Osteocyte (in vitro differentiated cells): Measurements from ENCODE around the gene MATCAP1. TPM values are rescaled to one million over a fixed set of nuclear protein-coding genes. Genes with fewer than 3 reads are reported as not detected.

Experiments
- DNase-seq: peaks from one replicate; pipeline ENCODE4 v3.0.0; 2021; ENCODE audit warnings: mixed read lengths; ENCODE audit not compliant: unreplicated experiment; ENCODE audit errors: extremely low spot score
- H3K27ac Mint-ChIP-seq: one replicate; pipeline ENCODE4 v1.8.0; 2021; ENCODE audit warnings: mild to moderate bottlenecking, mixed read lengths; ENCODE audit not compliant: unreplicated experiment
- H3K27me3 Mint-ChIP-seq: one replicate; pipeline ENCODE4 v1.8.0; 2021; ENCODE audit warnings: mixed read lengths; ENCODE audit not compliant: unreplicated experiment
- H3K36me3 Mint-ChIP-seq: one replicate; pipeline ENCODE4 v1.8.0; 2021; ENCODE audit warnings: mixed read lengths; ENCODE audit not compliant: unreplicated experiment
- H3K4me1 Mint-ChIP-seq: one replicate; pipeline ENCODE4 v1.8.0; 2021; ENCODE audit warnings: mixed read lengths; ENCODE audit not compliant: unreplicated experiment
- H3K4me3 Mint-ChIP-seq: one replicate; pipeline ENCODE4 v1.8.0; 2021; ENCODE audit warnings: mild to moderate bottlenecking, moderate library complexity, mixed read lengths; ENCODE audit not compliant: unreplicated experiment
- H3K9me3 Mint-ChIP-seq: one replicate; pipeline ENCODE4 v1.8.0; 2021; ENCODE audit warnings: mixed read lengths; ENCODE audit not compliant: unreplicated experiment
- total RNA-seq: library from RNA; stranded (reverse); gene quantifications from 2 replicates; pipeline ENCODE4 v1.2.1, GENCODE V29; 2021
- TF ChIP-seq, protein P1 (sequence below): fragments of 200-600 bp; sonication (generic); IDR thresholded peaks from 2 replicates; pipeline ENCODE4 v1.5.0; 2021; ENCODE audit warnings: antibody characterized with exemption, mild to moderate bottlenecking, moderate library complexity

MATCAP1 gene
- total RNA-seq, 1 donor from 2014 or later = 35.7 TPM

GRCh38 chr16:67228034-67228785, 44.4 kb upstream of the MATCAP1 start:
- H3K27ac Mint-ChIP-seq = peak overlapping the region; percentile 99
- peaks cover 31% of the 10 kb centered on the region for H3K4me1 Mint-ChIP-seq
- H3K36me3 Mint-ChIP-seq = peaks cover 18% of the 10 kb centered on the region
- TF ChIP-seq, protein P1, sequence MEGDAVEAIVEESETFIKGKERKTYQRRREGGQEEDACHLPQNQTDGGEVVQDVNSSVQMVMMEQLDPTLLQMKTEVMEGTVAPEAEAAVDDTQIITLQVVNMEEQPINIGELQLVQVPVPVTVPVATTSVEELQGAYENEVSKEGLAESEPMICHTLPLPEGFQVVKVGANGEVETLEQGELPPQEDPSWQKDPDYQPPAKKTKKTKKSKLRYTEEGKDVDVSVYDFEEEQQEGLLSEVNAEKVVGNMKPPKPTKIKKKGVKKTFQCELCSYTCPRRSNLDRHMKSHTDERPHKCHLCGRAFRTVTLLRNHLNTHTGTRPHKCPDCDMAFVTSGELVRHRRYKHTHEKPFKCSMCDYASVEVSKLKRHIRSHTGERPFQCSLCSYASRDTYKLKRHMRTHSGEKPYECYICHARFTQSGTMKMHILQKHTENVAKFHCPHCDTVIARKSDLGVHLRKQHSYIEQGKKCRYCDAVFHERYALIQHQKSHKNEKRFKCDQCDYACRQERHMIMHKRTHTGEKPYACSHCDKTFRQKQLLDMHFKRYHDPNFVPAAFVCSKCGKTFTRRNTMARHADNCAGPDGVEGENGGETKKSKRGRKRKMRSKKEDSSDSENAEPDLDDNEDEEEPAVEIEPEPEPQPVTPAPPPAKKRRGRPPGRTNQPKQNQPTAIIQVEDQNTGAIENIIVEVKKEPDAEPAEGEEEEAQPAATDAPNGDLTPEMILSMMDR = no peak
- H3K27me3 Mint-ChIP-seq = no peaks in the 10 kb centered on the region
- DNase-seq = no peak
- H3K9me3 Mint-ChIP-seq = no peaks in the 10 kb centered on the region
- H3K4me3 Mint-ChIP-seq = peak overlapping the region; percentile 100

DNA sequence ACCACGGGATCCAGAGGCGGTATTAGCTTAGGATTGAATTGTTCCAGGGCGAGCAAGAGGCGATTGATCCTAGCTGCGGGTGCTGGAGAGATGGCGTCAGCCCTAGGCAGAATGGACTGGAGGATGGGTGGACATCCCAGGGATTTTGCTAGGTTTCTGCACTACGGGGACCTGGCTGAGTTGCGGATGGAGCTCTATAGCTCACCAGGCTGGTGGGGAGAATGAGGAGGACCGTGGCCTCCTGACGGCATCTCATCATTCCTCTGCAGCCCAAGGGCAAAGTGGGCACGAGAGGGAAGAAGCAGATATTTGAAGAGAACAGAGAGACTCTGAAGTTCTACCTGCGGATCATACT, 43.8 kb upstream of the MATCAP1 start:
- TF ChIP-seq, protein P1 = no peak
- Mint-ChIP-seq H3K27ac (peak overlapping the region; percentile 99), H3K4me1 (peaks cover 31% of the 10 kb centered on the region), H3K27me3 (no peaks in the 10 kb centered on the region), H3K9me3 (no peaks in the 10 kb centered on the region), H3K36me3 (peaks cover 20% of the 10 kb centered on the region), H3K4me3 (peak overlapping the region; percentile 100)
- no peak for DNase-seq

- Mint-ChIP-seq H3K27me3 (no peaks in the 10 kb centered on the region), H3K4me3 (peak within 1 kb of the TSS; percentile 100), H3K4me1 (peaks cover 31% of the 10 kb centered on the region), H3K9me3 (no peaks in the 10 kb centered on the region), H3K27ac (peak within 1 kb of the TSS; percentile 99), H3K36me3 (peaks cover 20% of the 10 kb centered on the region)
- TF ChIP-seq, protein P1 = no peak
- peak; percentile 99 for DNase-seq
These were observed 43.2 kb upstream of the MATCAP1 start, which contains the start of gene TMEM208 for GRCh38 chr16:67226804-67227566. TMEM208 (plus strand) TSS chr16:67227130; CDS start chr16:67227219, 89 bp downstream.

- Mint-ChIP-seq H3K27me3 (no peaks in the 10 kb centered on the region), H3K4me3 (peak overlapping the region; percentile 100), H3K27ac (peak overlapping the region; percentile 99), H3K4me1 (peaks cover 31% of the 10 kb centered on the region), H3K36me3 (peaks cover 20% of the 10 kb centered on the region), H3K9me3 (no peaks in the 10 kb centered on the region)
- DNase-seq = no peak
- TF ChIP-seq, protein P1 = no peak
These were observed 42.6 kb upstream of the MATCAP1 start for GRCh38 chr16:67226295-67226803.

GRCh38 chr16:67223992-67224391, 40.2 kb upstream of the MATCAP1 start:
- Mint-ChIP-seq H3K4me1 (peaks cover 31% of the 10 kb centered on the region), H3K27ac (no peak overlapping the region), H3K9me3 (no peaks in the 10 kb centered on the region), H3K4me3 (no peak overlapping the region), H3K36me3 (peaks cover 10% of the 10 kb centered on the region), H3K27me3 (no peaks in the 10 kb centered on the region)
- TF ChIP-seq, protein P1 = no peak
- no peak for DNase-seq
